Measurements from ENCODE around the gene TBX1.

The TBX1 gene

DNA sequence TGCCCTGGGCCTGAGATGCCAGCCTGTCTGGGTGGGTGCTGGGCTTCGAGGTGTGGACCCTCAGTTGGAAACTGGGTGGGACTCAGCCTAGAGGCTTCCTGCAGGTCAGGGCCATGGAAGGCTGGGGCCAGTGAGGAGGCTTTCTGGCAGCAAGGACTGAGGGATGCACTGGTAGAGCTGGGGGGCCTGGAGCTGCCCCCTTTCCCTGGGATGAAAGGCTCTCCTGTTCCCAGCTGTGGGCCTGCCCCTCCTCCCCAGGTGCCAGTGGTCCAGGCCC, 43.8 kb upstream of the TBX1 start:
- Histone ChIP-seq H3K4me1 (ENCODE audit: control insufficient read depth, low read length) (peaks cover 8% of the 10 kb centered on the region), H3K36me3 (ENCODE audit: control insufficient read depth, low read length) (no peaks in the 10 kb centered on the region), H3K79me2 (ENCODE audit: control insufficient read depth, low read length) (no peaks in the 10 kb centered on the region), H4K20me1 (ENCODE audit: control insufficient read depth, insufficient read depth, low read depth, low read length) (no peaks in the 10 kb centered on the region), H3K4me3 (ENCODE audit: low read length) (no peak overlapping the region), H3K27ac (ENCODE audit: low read depth, low read length) (no peak overlapping the region), H3K9me2 (replicated peaks; ENCODE audit: control insufficient read depth, low read length) (no peaks in the 10 kb centered on the region), H3F3A (ENCODE audit: control insufficient read depth, insufficient read depth) (no peaks in the 10 kb centered on the region), H3K9me3 (ENCODE audit: control insufficient read depth, insufficient read depth, low read length) (no peaks in the 10 kb centered on the region), H3K4me2 (ENCODE audit: low read length) (no peak overlapping the region), H3K27me3 (ENCODE audit: control insufficient read depth, low read length) (peaks cover 26% of the 10 kb centered on the region)
- no peak for TF ChIP-seq EZH2phosphoT487 (IDR thresholded peaks at IDR 0.05; ENCODE audit: borderline replicate concordance, low read length)
- TF ChIP-seq, protein P1, sequence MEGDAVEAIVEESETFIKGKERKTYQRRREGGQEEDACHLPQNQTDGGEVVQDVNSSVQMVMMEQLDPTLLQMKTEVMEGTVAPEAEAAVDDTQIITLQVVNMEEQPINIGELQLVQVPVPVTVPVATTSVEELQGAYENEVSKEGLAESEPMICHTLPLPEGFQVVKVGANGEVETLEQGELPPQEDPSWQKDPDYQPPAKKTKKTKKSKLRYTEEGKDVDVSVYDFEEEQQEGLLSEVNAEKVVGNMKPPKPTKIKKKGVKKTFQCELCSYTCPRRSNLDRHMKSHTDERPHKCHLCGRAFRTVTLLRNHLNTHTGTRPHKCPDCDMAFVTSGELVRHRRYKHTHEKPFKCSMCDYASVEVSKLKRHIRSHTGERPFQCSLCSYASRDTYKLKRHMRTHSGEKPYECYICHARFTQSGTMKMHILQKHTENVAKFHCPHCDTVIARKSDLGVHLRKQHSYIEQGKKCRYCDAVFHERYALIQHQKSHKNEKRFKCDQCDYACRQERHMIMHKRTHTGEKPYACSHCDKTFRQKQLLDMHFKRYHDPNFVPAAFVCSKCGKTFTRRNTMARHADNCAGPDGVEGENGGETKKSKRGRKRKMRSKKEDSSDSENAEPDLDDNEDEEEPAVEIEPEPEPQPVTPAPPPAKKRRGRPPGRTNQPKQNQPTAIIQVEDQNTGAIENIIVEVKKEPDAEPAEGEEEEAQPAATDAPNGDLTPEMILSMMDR (IDR thresholded peaks at IDR 0.05; ENCODE audit: low read depth, low read length, poor library complexity, severe bottlenecking): no peak

DNA sequence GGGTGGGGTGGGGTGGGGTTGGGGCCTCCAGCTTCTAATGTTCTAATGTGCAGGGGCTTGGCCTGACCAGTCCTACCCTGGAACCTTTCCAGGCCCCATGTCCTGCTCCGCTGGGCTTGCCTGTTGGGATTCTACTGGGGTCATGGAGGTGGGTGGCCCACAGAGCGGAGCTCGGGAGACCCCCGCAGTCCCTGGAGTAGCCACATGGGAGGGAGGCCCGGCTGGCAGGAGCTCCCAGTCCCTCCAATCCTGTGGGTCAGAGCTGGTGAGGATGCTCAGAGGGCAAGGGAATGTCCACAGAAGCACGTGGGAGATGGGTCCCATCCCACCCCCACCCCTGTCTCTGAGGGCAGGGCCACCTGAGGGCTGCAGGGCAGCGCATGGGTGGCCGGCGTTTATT, 43.4 kb upstream of the TBX1 start:
- no peak overlapping the region for H3K4me3 ChIP-seq (ENCODE audit: low read length)
- H3K4me1 ChIP-seq (ENCODE audit: control insufficient read depth, low read length): peaks cover 8% of the 10 kb centered on the region
- no peaks in the 10 kb centered on the region for H3K36me3 ChIP-seq (ENCODE audit: control insufficient read depth, low read length)
- no peaks in the 10 kb centered on the region for H3K79me2 ChIP-seq (ENCODE audit: control insufficient read depth, low read length)
- no peaks in the 10 kb centered on the region for H3F3A ChIP-seq (ENCODE audit: control insufficient read depth, insufficient read depth)
- no peak overlapping the region for H3K27ac ChIP-seq (ENCODE audit: low read depth, low read length)
- no peak for TF ChIP-seq EZH2phosphoT487 (IDR thresholded peaks at IDR 0.05; ENCODE audit: borderline replicate concordance, low read length)
- TF ChIP-seq, protein P1 (IDR thresholded peaks at IDR 0.05; ENCODE audit: low read depth, low read length, poor library complexity, severe bottlenecking): no peak
- no peaks in the 10 kb centered on the region for H3K9me2 ChIP-seq (replicated peaks; ENCODE audit: control insufficient read depth, low read length)
- H3K9me3 ChIP-seq (ENCODE audit: control insufficient read depth, insufficient read depth, low read length): no peaks in the 10 kb centered on the region
- no peak overlapping the region for H3K4me2 ChIP-seq (ENCODE audit: low read length)
- no peaks in the 10 kb centered on the region for H4K20me1 ChIP-seq (ENCODE audit: control insufficient read depth, insufficient read depth, low read depth, low read length)
- peaks cover 26% of the 10 kb centered on the region for H3K27me3 ChIP-seq (ENCODE audit: control insufficient read depth, low read length)

DNA sequence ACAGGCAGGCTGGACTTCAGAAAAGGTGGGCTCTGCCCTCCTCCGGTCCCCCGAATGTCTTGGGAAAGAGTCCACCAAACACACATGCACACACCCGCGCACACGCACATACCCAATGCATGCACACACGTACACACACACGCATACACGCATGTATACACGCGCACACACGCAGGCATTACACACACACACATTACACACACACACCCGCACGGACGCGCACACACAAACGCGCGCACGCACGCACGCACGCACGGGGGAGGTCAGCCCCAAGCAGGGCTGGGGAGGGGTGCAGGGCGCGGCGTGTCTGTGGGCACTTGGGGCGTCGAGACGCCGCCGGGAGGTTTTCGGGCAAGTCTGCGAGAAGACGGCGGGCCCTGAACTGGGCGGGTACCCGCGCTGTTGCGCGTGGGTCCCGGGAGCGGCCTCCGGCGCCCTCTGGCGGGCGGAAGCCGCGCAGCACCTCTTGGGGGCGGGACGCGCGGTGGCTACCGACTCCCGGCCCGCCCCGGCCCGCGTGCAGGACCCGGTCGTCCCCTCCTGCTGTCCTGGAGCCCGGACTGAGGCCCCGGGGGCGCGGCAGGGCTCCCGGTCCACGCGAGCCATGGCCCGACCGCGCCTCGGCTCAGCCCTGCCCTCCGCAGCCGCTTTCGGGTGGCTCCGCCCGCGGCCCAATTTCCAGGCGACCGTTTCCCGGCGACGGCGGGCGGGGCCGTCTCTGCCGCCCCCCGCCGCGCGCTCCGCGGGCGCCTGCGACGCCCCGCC, 42.7 kb upstream of the TBX1 start:
- Histone ChIP-seq H3K9me3 (ENCODE audit: control insufficient read depth, insufficient read depth, low read length) (no peaks in the 10 kb centered on the region), H3K27ac (ENCODE audit: low read depth, low read length) (no peak overlapping the region), H3K4me2 (ENCODE audit: low read length) (peak overlapping the region; percentile 61), H3K79me2 (ENCODE audit: control insufficient read depth, low read length) (no peaks in the 10 kb centered on the region), H3K36me3 (ENCODE audit: control insufficient read depth, low read length) (no peaks in the 10 kb centered on the region), H3K27me3 (ENCODE audit: control insufficient read depth, low read length) (peaks cover 26% of the 10 kb centered on the region), H3K4me3 (ENCODE audit: low read length) (peak overlapping the region; percentile 70), H3K9me2 (replicated peaks; ENCODE audit: control insufficient read depth, low read length) (no peaks in the 10 kb centered on the region), H4K20me1 (ENCODE audit: control insufficient read depth, insufficient read depth, low read depth, low read length) (no peaks in the 10 kb centered on the region), H3K4me1 (ENCODE audit: control insufficient read depth, low read length) (peaks cover 8% of the 10 kb centered on the region), H3F3A (ENCODE audit: control insufficient read depth, insufficient read depth) (no peaks in the 10 kb centered on the region)
- no peak for TF ChIP-seq EZH2phosphoT487 (IDR thresholded peaks at IDR 0.05; ENCODE audit: borderline replicate concordance, low read length)
- TF ChIP-seq, protein P1 (IDR thresholded peaks at IDR 0.05; ENCODE audit: low read depth, low read length, poor library complexity, severe bottlenecking): peak; percentile 46

Measured in DOHH2 (cell line).